ENCODE measurements around the gene TJP1.
"Not testable (repeated sequence)": the region's sequence is repeated elsewhere in the genome, so short reads cannot be mapped to it uniquely, and the experiment has no call there.

TJP1 gene

GRCh38 chr15:29700296-29700695 is 122.0 kb downstream of the TJP1 start:
- DNase-seq (ENCODE audit: low read depth in 3 of 3): no peak

- DNase-seq (ENCODE audit: low read depth in 3 of 3): no peak
Measured at GRCh38 chr15:29699791-29700190, 122.5 kb downstream of the TJP1 start.

DNA sequence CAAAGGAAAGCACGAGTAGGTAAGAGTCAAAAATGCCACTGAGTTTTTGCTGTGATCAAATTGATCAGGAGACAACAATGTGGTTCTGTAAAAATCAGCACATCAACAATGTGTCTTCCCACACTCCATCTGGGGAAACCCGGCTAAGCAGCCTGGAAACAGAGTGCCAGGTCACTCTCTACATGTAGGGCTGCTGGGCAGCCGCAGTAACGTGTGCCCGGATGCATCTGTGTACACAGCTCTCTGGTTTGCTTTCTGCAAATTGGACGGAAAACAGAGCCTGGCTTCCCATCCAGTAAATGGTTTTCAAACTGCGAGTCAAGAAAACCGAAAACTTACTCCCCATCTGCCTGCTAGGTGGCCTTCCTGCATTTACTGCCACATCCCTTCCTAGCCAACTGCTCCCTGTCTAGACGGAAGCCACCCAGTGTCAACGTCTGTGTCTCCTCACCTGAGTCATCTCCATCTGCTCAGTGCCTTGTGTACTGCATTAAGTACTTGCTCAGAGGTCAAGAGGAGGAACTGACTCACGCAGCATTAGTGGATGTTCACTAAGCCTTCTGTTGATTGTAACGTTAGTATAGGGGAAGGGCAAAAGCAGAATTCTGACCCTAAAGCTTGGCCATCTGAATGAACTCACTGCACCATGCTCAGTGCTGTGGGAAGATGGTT is 124.1 kb downstream of the TJP1 start:
- no peak for DNase-seq (ENCODE audit: low read depth in 3 of 3)

- DNase-seq (ENCODE audit: low read depth in 3 of 3): no peak
Measured at GRCh38 chr15:29696950-29697738, 125.1 kb downstream of the TJP1 start.

GRCh38 chr15:29696506-29696905 is 125.8 kb downstream of the TJP1 start:
- DNase-seq (ENCODE audit: low read depth in 3 of 3): not testable (repeated sequence)

- DNase-seq (ENCODE audit: low read depth in 3 of 3): no peak
Measured at GRCh38 chr15:29695489-29696167, 126.6 kb downstream of the TJP1 start.

- DNase-seq (ENCODE audit: low read depth in 3 of 3): no peak
Measured at GRCh38 chr15:29693225-29693624, 129.0 kb downstream of the TJP1 start.

- no peak for DNase-seq (ENCODE audit: low read depth in 3 of 3)
Measured at GRCh38 chr15:29692527-29692926, 129.7 kb downstream of the TJP1 start.

- DNase-seq (ENCODE audit: low read depth in 3 of 3): no peak
Measured at GRCh38 chr15:29690765-29691475, 131.3 kb downstream of the TJP1 start.

- DNase-seq (ENCODE audit: low read depth in 3 of 3): no peak
Measured at GRCh38 chr15:29689287-29689986, 132.8 kb downstream of the TJP1 start.

- no peak for DNase-seq (ENCODE audit: low read depth in 3 of 3)
Measured at GRCh38 chr15:29688506-29689286, 133.6 kb downstream of the TJP1 start.

DNA sequence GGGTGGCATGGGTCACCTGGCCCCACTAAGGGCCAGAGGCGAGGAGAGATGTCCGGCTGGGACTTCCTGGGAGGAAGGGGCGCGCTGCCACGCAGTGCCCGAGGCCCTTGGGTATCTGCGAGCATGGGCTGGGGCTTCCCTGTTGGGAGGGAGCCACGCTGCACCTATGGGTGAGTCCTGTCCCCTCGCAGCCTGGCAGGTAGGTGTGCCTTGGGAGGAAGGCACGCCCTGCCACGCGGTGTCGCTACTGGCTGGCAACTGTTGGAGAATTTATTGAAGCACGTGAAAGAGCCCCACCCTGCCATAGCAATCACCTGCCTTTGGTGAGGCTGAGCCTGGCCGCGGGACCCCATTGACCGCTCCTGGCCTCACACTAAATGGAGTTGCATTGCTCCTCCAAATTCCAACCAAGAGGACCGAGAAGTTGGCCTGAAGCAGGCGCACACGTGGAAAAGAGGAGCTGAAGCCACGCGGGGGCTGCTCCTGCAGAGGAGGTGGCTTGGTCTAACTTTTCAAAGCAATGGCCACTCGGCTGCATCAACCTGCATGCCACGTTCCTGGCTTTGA is 134.2 kb downstream of the TJP1 start:
- DNase-seq (ENCODE audit: low read depth in 3 of 3): no peak

GRCh38 chr15:29687204-29687815 is 135.0 kb downstream of the TJP1 start:
- no peak for DNase-seq (ENCODE audit: low read depth in 3 of 3)

- DNase-seq (ENCODE audit: low read depth in 3 of 3): no peak
Measured at GRCh38 chr15:29686445-29687203, 135.6 kb downstream of the TJP1 start.

- no peak for DNase-seq (ENCODE audit: low read depth in 3 of 3)
Measured at GRCh38 chr15:29686079-29686425, 136.2 kb downstream of the TJP1 start.

DNA sequence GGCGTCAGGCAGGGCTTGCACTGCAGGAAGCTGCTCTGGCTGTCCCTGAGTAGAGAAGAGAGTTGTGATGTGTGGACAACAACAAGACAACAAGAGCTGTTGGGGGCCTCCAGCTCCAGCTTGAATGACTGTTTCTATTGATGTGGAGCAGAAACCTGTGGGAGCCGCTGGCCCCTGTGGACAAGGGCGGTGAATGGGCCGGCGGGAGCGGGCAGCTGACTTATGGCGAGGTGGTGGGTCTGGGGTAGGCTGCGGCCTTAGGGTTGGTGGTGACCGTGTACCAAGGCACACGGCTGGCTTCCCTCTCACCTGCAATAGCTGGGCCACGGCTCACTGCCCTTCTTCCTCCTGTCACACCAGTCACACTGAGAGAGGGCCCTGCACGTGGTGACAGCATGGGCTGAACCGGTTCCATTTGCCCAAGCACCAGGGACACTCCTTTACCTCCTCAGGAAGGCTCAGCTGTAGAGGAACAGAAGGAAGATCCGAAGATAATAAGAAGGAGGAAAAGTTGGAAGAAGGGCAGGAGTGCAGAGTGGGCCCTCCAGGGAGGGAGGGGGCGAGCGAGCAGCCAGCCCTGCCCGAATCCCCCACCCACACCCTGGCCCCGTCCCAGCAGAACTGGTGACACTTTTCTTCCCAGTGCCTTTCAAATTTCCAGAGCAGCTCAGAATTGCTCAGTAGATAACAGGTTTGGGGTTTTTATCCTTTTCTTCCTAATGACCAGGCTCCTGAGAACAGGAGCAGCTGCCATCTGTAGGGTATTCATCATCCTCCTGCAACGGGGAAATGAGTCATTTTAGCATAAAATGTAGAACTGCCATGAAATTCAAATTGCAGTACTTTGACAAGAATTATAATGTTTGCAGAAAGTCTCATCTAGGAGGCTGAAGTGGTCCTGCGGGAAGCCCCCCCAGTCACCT is 136.9 kb downstream of the TJP1 start:
- DNase-seq (ENCODE audit: low read depth in 3 of 3): no peak

DNA sequence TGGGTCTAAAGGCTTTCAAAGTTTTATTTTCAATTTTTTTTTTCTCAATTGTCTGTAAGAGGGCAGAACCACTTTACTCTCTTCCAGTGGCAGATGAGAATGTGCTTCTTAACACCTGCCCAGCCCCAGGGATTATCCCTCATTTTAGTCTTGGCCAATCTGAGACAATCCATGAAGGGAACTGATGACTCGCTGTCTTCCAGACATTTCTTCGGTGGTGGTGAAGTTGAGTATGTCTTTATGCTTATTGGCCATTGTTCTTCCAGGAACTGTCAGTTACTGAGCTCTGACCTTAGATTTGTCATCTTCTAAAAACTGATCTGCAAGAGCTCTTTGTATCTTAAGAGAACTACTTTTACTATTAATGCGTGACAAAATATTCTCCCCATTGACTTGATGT is 139.5 kb downstream of the TJP1 start:
- DNase-seq (ENCODE audit: low read depth in 3 of 3): no peak

- DNase-seq (ENCODE audit: low read depth in 3 of 3): no peak
Measured at GRCh38 chr15:29682361-29682760, 139.9 kb downstream of the TJP1 start.

Measured in stimulated activated CD4-positive, alpha-beta T cell treated with anti-CD3 and anti-CD28 coated beads, TNF-alpha, amount 100 ng/mL, for 48 hours (primary cell).